Midbrain (tissue), 1 donor: Measurements from ENCODE around the gene MGA.

Source experiments
- DNase-seq: peaks from one replicate; lab custom pipeline; 2025; lab: John Stamatoyannopoulos, UW

Gene MGA

GRCh38 chr15:41782371-41783282, 122.4 kb downstream of the MGA start:
- DNase-seq = no peak

GRCh38 chr15:41783296-41783695, 123.1 kb downstream of the MGA start:
- DNase-seq = no peak

- DNase-seq = no peak
These were observed 128.1 kb downstream of the MGA start for GRCh38 chr15:41788262-41788661.

GRCh38 chr15:41789236-41789635, 129.0 kb downstream of the MGA start:
- no peak for DNase-seq

- DNase-seq = no peak
These were observed 129.5 kb downstream of the MGA start for GRCh38 chr15:41789662-41790061.

GRCh38 chr15:41790169-41790568, 130.0 kb downstream of the MGA start:
- no peak for DNase-seq

GRCh38 chr15:41790756-41791546, 130.7 kb downstream of the MGA start:
- DNase-seq = no peak

GRCh38 chr15:41791547-41791937, 131.3 kb downstream of the MGA start:
- no peak for DNase-seq

GRCh38 chr15:41792000-41792637, 131.9 kb downstream of the MGA start:
- DNase-seq = no peak

- DNase-seq = no peak
These were observed 133.9 kb downstream of the MGA start for GRCh38 chr15:41794081-41794480.

- no peak for DNase-seq
These were observed 136.0 kb downstream of the MGA start for GRCh38 chr15:41795996-41796856.

GRCh38 chr15:41797201-41797944, 137.2 kb downstream of the MGA start:
- no peak for DNase-seq

- DNase-seq = no peak
These were observed 138.6 kb downstream of the MGA start for GRCh38 chr15:41798607-41799487.

GRCh38 chr15:41799488-41799805, 139.2 kb downstream of the MGA start:
- no peak for DNase-seq

GRCh38 chr15:41801185-41801584, 141.0 kb downstream of the MGA start:
- DNase-seq = no peak

- no peak for DNase-seq
These were observed 141.7 kb downstream of the MGA start for GRCh38 chr15:41801850-41802455.

- no peak for DNase-seq
These were observed 144.2 kb downstream of the MGA start for GRCh38 chr15:41804361-41804760.

GRCh38 chr15:41804916-41805666, 144.9 kb downstream of the MGA start:
- DNase-seq = no peak

- no peak for DNase-seq
These were observed 145.5 kb downstream of the MGA start for GRCh38 chr15:41805711-41806110.
